Hematopoietic multipotent progenitor cell treated with erythropoietin and hydrocortisone succinate and interleukin-3 and kit ligand, for 8 days (in vitro differentiated cells): ENCODE results near the gene MGAT4A.
A peak's percentile ranks its signal among the peaks of the same experiment; 100 is the strongest.

Source experiments
- DNase-seq: peaks from one replicate; pipeline ENCODE4 v3.0.0-alpha.2; 2015

The MGAT4A gene

DNA sequence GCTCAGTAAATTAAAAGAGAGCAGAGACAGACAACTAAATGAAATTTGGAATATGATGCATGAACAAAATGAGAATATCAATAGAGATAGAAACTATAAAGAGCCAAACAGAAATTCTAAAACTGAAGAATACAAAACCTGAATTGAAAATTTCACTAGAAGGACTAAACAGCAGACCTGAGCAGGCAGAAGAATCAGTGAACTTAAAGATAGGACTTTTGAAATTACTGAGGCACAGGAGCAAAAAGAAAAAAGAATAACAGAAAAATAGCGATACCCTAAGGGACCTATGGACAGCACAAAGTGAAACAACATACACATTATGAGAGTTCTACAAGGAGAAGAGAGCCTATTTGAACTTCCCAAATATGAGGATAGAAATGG lies 80.9 kb downstream of the MGAT4A start:
- DNase-seq: no peak

GRCh38 chr2:98649135-98649991 lies 81.6 kb downstream of the MGAT4A start:
- DNase-seq: peak; percentile 77

- no peak for DNase-seq
These were observed 82.5 kb downstream of the MGAT4A start for GRCh38 chr2:98648451-98648850.

DNA sequence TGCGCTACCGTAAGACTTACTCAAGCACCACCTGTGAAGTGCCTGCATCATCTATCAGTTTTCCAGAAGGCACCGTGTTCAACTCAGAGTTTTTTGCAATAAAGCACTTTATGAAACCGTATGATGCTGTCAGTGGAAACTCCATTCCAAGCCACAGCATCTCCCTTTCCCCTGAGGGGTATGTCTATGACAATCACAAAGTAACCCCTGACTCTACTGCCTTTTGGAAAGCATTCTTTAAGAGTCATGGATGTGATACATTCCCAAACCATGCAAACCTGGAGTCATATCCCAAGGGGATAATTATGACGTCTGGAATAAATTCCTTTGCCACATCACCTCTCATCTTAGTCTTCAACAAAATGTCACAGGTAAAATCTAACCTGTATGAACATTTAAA lies 83.3 kb downstream of the MGAT4A start:
- no peak for DNase-seq

DNA sequence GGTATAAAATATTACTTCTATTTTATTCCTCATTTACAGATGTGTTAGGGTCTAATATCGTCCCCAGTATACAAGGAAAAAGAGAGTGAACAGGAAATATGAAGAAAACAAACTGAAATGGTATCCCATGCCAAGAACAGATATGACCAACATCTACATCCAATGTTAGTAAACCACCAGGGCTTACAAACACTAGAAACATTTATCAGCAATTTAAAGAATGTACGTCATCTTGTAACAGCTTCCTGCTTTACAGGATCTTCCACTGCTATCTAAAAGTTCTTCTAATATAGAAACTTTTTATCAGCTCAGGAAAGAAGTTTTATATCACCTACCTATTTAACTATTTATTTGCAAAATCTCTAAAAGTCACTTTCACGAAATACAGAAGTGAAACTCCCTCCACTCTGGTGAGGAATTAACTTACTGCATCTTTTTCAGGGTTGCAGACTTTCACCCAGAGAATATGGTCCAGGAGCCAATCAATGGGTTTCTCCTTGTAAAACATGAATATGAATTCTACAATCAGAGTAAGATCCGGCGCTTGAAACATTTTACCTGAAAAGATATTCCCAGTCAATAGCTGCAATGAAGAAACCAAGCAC lies 87.3 kb downstream of the MGAT4A start:
- DNase-seq: no peak

GRCh38 chr2:98637401-98638147 lies 93.4 kb downstream of the MGAT4A start:
- no peak for DNase-seq

DNA sequence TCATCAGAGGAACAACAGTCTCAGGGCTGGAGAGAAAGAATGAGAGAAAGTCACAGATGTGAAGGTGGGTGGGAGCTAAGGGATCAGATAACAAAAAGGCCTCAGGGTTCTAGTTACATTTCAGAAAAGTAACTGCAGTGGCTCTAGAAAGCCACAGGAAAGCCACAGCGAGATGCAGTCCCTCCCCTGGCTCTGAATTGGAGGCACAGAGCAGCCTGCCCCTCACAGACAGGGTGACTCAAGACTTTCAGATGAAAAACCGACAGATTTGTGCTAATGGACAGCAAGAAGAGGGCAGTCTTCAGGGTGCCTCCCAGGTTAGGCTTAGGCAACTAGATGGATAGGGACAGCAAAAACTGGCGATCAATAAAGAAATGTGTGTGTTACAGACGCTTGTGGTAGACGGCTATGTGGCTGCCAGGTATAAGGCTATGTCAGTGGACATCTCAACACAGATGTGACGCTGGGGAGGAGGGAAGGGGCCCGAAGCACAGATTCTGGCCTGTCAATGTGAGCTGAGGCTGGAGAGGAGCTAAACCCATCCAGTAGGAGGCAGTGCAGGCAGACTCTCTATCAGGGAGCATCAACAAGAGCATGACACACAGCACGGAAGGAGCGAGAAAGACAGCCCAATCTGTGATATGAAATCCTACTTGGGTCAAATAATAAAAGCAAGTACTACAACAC lies 96.4 kb downstream of the MGAT4A start:
- DNase-seq: peak; percentile 27

- DNase-seq: no peak
These were observed 98.6 kb downstream of the MGAT4A start for GRCh38 chr2:98632351-98632750.

GRCh38 chr2:98623657-98624056 lies 107.3 kb downstream of the MGAT4A start:
- DNase-seq: no peak

- no peak for DNase-seq
These were observed 113.8 kb downstream of the MGAT4A start for GRCh38 chr2:98617149-98617548.

DNA sequence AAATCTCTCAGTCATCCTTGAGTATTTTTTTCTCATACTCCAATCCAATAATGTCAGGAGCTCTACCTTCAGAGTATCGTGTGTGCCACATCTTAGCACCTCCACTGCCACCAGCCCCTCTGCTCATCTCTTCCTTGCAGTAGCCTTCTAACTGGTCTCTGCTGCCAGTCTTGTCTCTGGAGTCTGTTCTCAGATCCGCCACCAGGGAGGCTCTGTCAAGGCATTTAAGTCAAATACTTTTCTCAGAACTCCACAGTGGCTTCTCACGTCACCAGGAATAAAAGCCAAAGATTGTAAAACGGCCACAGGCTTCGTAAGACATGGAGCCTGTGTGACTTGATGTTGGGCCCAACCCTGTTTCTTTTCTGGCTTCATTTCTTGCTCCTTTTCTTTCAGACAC lies 115.5 kb downstream of the MGAT4A start:
- no peak for DNase-seq

DNA sequence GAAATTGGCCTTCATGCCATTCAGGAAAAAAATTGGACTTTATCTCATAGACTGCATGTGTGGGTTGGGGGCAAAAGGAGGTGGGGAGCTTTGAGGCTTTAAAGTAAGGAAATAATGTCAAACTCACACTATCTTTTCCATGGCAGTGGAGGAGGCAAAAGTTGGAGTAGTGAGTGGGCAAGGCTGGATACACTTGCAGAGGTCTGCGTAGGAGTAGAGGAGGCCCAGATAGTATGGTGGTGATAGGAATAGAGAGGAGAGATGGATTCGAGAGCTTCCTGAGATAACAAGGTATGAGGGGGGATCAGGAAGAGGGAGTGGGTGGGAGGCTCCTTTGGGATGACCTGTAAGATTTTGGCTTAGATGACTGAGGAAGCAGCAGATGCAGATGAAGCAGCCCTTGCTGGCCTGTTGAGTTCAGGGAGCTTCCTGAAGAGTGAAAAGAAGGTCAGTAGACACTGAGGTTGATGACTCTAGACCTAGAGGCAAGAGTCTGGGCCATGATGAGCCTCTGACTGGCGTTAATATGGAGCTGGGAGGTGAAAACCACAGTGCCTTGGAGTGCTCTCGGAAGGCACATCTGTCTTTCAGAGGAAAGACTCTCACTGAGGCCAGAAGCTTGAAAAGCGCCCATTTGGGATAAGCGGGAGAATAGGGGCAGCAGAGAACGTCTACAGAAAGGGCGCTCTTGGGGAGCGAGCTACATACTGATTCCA lies 116.8 kb downstream of the MGAT4A start:
- DNase-seq: no peak

DNA sequence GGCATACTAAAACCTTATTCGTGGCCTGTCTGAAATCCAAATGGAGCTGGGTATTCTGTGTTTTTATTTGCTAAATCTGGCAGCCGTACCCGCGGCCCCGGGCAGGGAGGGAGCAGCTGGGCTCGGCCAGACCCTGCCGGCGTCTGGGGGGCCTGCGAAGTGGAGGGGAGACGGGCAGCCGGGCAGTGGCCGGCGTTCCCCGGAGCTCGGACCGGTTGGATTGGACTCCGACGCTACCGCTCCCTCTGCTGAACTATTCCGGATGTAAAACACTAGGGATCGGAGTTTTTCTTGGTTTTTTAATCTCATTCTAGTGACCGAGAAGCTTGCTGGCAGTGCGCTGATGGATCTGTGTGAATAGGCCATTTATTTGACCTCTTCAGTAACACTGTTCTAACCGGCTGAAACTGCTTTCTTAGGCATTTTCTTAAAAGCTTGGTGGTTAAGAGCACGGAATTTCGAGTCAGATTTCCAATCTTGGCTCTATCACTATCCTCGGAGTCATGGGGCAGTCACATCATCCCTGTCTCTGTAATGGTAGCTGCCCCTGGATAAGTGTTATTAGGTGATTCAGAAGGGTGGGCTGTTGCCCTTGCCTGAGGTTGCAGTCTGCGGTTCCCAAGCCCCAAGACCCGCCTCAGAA lies 121.8 kb downstream of the MGAT4A start:
- peak; percentile 24 for DNase-seq

- DNase-seq: peak; percentile 87
These were observed 122.6 kb downstream of the MGAT4A start, which contains the start of the genes COA5 and UNC50 for GRCh38 chr2:98608116-98608961. Gene COA5, minus strand, starts transcription at chr2:98608512. Its CDS starts 107 bp downstream, at chr2:98608405. Gene UNC50, plus strand, starts transcription at chr2:98608589. Its CDS starts 1,171 bp downstream, at chr2:98609760.

DNA sequence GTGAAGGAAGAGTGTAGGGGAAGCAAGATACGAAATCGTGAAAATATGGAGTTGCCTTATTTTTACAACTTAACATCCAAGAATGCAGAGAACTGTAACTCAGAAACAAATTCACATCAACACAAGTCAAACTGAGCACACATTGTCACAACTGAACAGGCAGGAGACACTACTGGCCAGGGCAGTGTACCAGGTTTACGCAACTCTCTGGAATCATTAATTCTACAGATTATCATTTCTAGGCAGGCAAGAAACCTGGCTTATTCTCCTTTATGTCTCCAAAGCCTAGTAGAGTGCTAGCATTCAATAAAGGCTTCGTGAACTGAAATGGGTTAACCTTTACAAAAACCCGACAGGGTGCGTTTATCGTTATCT lies 123.2 kb downstream of the MGAT4A start:
- peak; percentile 43 for DNase-seq

GRCh38 chr2:98607104-98607503 lies 123.8 kb downstream of the MGAT4A start:
- no peak for DNase-seq

DNA sequence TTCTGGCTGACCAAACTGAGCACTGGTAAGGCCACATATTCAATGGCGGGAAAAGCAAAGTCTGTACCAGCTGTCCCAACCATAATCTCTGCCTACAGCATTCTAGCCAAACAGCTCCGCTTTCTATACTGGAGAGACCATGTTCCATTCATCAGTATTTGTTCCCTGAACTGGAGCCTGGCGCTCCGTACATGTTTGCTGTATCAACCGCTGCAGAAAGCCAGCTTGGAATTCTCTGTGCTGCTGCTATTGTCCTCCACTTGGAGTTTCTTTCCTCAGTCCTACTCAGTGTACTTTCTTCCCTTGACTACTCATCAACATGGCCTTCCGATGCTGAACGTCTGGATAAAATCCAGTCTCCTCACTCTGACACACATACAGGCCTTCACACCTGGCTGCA lies 124.5 kb downstream of the MGAT4A start:
- no peak for DNase-seq

GRCh38 chr2:98605076-98605475 lies 125.9 kb downstream of the MGAT4A start:
- DNase-seq: no peak

GRCh38 chr2:98604547-98604946 lies 126.4 kb downstream of the MGAT4A start:
- no peak for DNase-seq

DNA sequence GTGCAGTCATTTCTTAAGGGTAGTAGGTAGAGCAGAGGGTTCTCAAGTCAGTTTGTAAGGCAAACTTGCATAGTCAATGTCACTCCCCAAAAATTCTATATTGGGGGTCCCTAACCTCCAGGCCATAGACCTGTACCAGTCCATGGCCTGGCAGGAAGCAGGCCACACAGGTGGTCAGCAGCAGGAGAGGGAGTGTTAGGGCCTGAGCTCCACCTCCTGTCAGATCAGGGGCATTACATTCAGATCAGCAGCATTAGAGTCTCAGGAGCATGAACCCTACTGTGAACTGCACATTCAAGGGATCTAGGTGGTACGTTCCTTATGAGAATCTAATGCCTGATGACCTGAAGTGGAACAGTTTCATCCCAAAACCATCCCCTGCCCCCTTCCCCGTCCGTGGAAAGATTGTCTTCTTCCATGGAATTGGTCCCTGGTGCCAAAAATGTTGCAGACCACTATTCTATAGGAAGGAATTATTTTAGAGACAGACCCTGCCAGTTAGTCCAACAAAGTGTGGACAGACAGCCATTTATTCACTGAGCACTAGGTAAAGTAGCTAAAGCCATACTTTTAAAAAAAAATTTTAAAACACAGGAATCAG lies 129.3 kb downstream of the MGAT4A start:
- DNase-seq: peak; percentile 51
